Activated naive CD4-positive, alpha-beta T cell treated with anti-CD3 and anti-CD28 coated beads for 36 hours (primary cell): ENCODE measurements around the gene MAF. TPM values are rescaled to one million over a fixed set of nuclear protein-coding genes. Genes with fewer than 3 reads are reported as not detected.

Source experiments
- CTCF ChIA-PET: fragments of 350-600 bp; sonication (Branson Sonifier 250); formaldehyde crosslinking; loops from one replicate; lab custom pipeline; 2021; ENCODE audit warnings: antibody characterized with exemption; lab: Charles Lee
- DNase-seq: peaks from one replicate; pipeline ENCODE4 v3.0.0-alpha.2; 2020
- H3K27ac Mint-ChIP-seq: one replicate; pipeline ENCODE4 v1.8.0; 2021; ENCODE audit warnings: mild to moderate bottlenecking, mixed read lengths
- H3K27me3 Mint-ChIP-seq: one replicate; pipeline ENCODE4 v1.8.0; 2021; ENCODE audit warnings: low read depth, mixed read lengths
- H3K36me3 Mint-ChIP-seq: one replicate; pipeline ENCODE4 v1.8.0; 2021; ENCODE audit warnings: low read depth, mixed read lengths
- H3K4me1 Mint-ChIP-seq: one replicate; pipeline ENCODE4 v1.8.0; 2021; ENCODE audit warnings: low read depth, mixed read lengths
- H3K4me3 Mint-ChIP-seq: one replicate; pipeline ENCODE4 v1.8.0; 2021; ENCODE audit warnings: mild to moderate bottlenecking, moderate library complexity, mixed read lengths
- H3K9me3 Mint-ChIP-seq: one replicate; pipeline ENCODE4 v1.8.0; 2021; ENCODE audit warnings: mixed read lengths
- intact Hi-C: fragments of 100-400 bp; cut with micrococcal nuclease; formaldehyde crosslinking; loops from one replicate; pipeline ENCODE4 v1.15.1; 2023
- total RNA-seq, 2 experiments: library from RNA; stranded (reverse); gene quantifications; one replicate each; pipeline ENCODE4 v1.2.3, GENCODE V29; 2021

Gene MAF
- total RNA-seq, 2 experiments from 2014 or later: 6.0 to 6.6 TPM

- Mint-ChIP-seq H3K27me3 (peaks cover 2% of the 10 kb centered on the region), H3K9me3 (no peaks in the 10 kb centered on the region), H3K36me3 (no peaks in the 10 kb centered on the region), H3K4me3 (no peak overlapping the region), H3K4me1 (peaks cover 10% of the 10 kb centered on the region), H3K27ac (no peak overlapping the region)
- no peak for DNase-seq
- intact Hi-C loops: loop anchor here (5.0 kb wide), 2 partner anchors 143 to 213 kb away; no protein-coding TSS in a partner anchor
- CTCF ChIA-PET: no interaction called here
Observed at GRCh38 chr16:79628988-79629387, 28.5 kb upstream of the MAF start.

GRCh38 chr16:79628501-79628975, 28.0 kb upstream of the MAF start:
- intact Hi-C loops: loop anchor here (5.0 kb wide), 2 partner anchors 144 to 214 kb away; no protein-coding TSS in a partner anchor
- Mint-ChIP-seq H3K4me3 (no peak overlapping the region), H3K27ac (no peak overlapping the region), H3K9me3 (no peaks in the 10 kb centered on the region), H3K4me1 (peaks cover 10% of the 10 kb centered on the region), H3K36me3 (no peaks in the 10 kb centered on the region), H3K27me3 (peaks cover 5% of the 10 kb centered on the region)
- CTCF ChIA-PET: interaction anchor here (0.5 kb wide), 1 partner anchor 234 kb away, joined by 3 read pairs; no protein-coding TSS in a partner anchor
- peak; percentile 65 for DNase-seq

GRCh38 chr16:79627092-79627491, 26.6 kb upstream of the MAF start:
- Mint-ChIP-seq H3K4me3 (no peak overlapping the region), H3K36me3 (no peaks in the 10 kb centered on the region), H3K4me1 (peaks cover 10% of the 10 kb centered on the region), H3K27me3 (peaks cover 7% of the 10 kb centered on the region), H3K27ac (no peak overlapping the region), H3K9me3 (no peaks in the 10 kb centered on the region)
- DNase-seq: no peak
- intact Hi-C loops: loop anchor here (5.0 kb wide), 2 partner anchors 145 to 215 kb away; no protein-coding TSS in a partner anchor
- CTCF ChIA-PET: no interaction called here

- CTCF ChIA-PET: no interaction called here
- no peak overlapping the region for H3K27ac Mint-ChIP-seq
- intact Hi-C loops: loop anchor here (5.0 kb wide), 2 partner anchors 147 to 217 kb away; no protein-coding TSS in a partner anchor
- no peaks in the 10 kb centered on the region for H3K9me3 Mint-ChIP-seq
- H3K36me3 Mint-ChIP-seq: no peaks in the 10 kb centered on the region
- H3K4me3 Mint-ChIP-seq: no peak overlapping the region
- no peak for DNase-seq
- peaks cover 8% of the 10 kb centered on the region for H3K27me3 Mint-ChIP-seq
- peaks cover 10% of the 10 kb centered on the region for H3K4me1 Mint-ChIP-seq
Observed at GRCh38 chr16:79625738-79626137, 25.2 kb upstream of the MAF start.

GRCh38 chr16:79623824-79624223, 23.3 kb upstream of the MAF start:
- intact Hi-C loops: no loop called here
- peaks cover 8% of the 10 kb centered on the region for H3K27me3 Mint-ChIP-seq
- no peak overlapping the region for H3K27ac Mint-ChIP-seq
- H3K4me3 Mint-ChIP-seq: no peak overlapping the region
- CTCF ChIA-PET: interaction anchor here (0.7 kb wide), 2 partner anchors 241 to 1120 kb away, joined by 3 to 4 read pairs; no protein-coding TSS in a partner anchor
- H3K36me3 Mint-ChIP-seq: no peaks in the 10 kb centered on the region
- H3K9me3 Mint-ChIP-seq: no peaks in the 10 kb centered on the region
- DNase-seq: no peak
- H3K4me1 Mint-ChIP-seq: peaks cover 10% of the 10 kb centered on the region

GRCh38 chr16:79623062-79623461, 22.5 kb upstream of the MAF start:
- no peak overlapping the region for H3K4me3 Mint-ChIP-seq
- H3K27me3 Mint-ChIP-seq: peaks cover 8% of the 10 kb centered on the region
- no peaks in the 10 kb centered on the region for H3K9me3 Mint-ChIP-seq
- CTCF ChIA-PET: no interaction called here
- peaks cover 10% of the 10 kb centered on the region for H3K4me1 Mint-ChIP-seq
- intact Hi-C loops: no loop called here
- no peaks in the 10 kb centered on the region for H3K36me3 Mint-ChIP-seq
- no peak overlapping the region for H3K27ac Mint-ChIP-seq
- no peak for DNase-seq

GRCh38 chr16:79621027-79621426, 20.5 kb upstream of the MAF start:
- H3K4me3 Mint-ChIP-seq: no peak overlapping the region
- peaks cover 14% of the 10 kb centered on the region for H3K4me1 Mint-ChIP-seq
- CTCF ChIA-PET: no interaction called here
- H3K36me3 Mint-ChIP-seq: no peaks in the 10 kb centered on the region
- peaks cover 6% of the 10 kb centered on the region for H3K27me3 Mint-ChIP-seq
- H3K9me3 Mint-ChIP-seq: no peaks in the 10 kb centered on the region
- H3K27ac Mint-ChIP-seq: no peak overlapping the region
- intact Hi-C loops: no loop called here
- no peak for DNase-seq

GRCh38 chr16:79618692-79619050, 18.1 kb upstream of the MAF start:
- Mint-ChIP-seq H3K4me3 (no peak overlapping the region), H3K27me3 (peaks cover 4% of the 10 kb centered on the region), H3K9me3 (no peaks in the 10 kb centered on the region), H3K4me1 (peaks cover 14% of the 10 kb centered on the region), H3K36me3 (no peaks in the 10 kb centered on the region), H3K27ac (no peak overlapping the region)
- peak; percentile 14 for DNase-seq
- CTCF ChIA-PET: no interaction called here
- intact Hi-C loops: no loop called here

GRCh38 chr16:79618041-79618691, 17.6 kb upstream of the MAF start:
- Mint-ChIP-seq H3K9me3 (no peaks in the 10 kb centered on the region), H3K27ac (no peak overlapping the region), H3K4me3 (no peak overlapping the region), H3K36me3 (no peaks in the 10 kb centered on the region), H3K27me3 (peaks cover 3% of the 10 kb centered on the region), H3K4me1 (peaks cover 15% of the 10 kb centered on the region)
- CTCF ChIA-PET: interaction anchor here (0.6 kb wide), 1 partner anchor 16 kb away, joined by 3 read pairs; no protein-coding TSS in a partner anchor
- DNase-seq: no peak
- intact Hi-C loops: no loop called here

GRCh38 chr16:79613009-79613408, 12.5 kb upstream of the MAF start:
- intact Hi-C loops: no loop called here
- H3K36me3 Mint-ChIP-seq: no peaks in the 10 kb centered on the region
- H3K27me3 Mint-ChIP-seq: peaks cover 9% of the 10 kb centered on the region
- peaks cover 10% of the 10 kb centered on the region for H3K4me1 Mint-ChIP-seq
- no peak for DNase-seq
- no peaks in the 10 kb centered on the region for H3K9me3 Mint-ChIP-seq
- no peak overlapping the region for H3K27ac Mint-ChIP-seq
- CTCF ChIA-PET: interaction anchor here (0.7 kb wide), 1 partner anchor 11 kb away, joined by 4 read pairs; no protein-coding TSS in a partner anchor
- H3K4me3 Mint-ChIP-seq: no peak overlapping the region

GRCh38 chr16:79612207-79612606, 11.7 kb upstream of the MAF start:
- no peak for DNase-seq
- intact Hi-C loops: no loop called here
- Mint-ChIP-seq H3K4me1 (peaks cover 5% of the 10 kb centered on the region), H3K27me3 (peaks cover 15% of the 10 kb centered on the region), H3K4me3 (no peak overlapping the region), H3K9me3 (no peaks in the 10 kb centered on the region), H3K36me3 (no peaks in the 10 kb centered on the region), H3K27ac (no peak overlapping the region)
- CTCF ChIA-PET: interaction anchor here (0.6 kb wide), 1 partner anchor 1036 kb away, joined by 3 read pairs; no protein-coding TSS in a partner anchor

- no peaks in the 10 kb centered on the region for H3K36me3 Mint-ChIP-seq
- CTCF ChIA-PET: interaction anchor here (1.4 kb wide), 1 partner anchor 9 kb away, joined by 5 read pairs; no protein-coding TSS in a partner anchor
- peaks cover 5% of the 10 kb centered on the region for H3K4me1 Mint-ChIP-seq
- H3K27ac Mint-ChIP-seq: no peak overlapping the region
- H3K27me3 Mint-ChIP-seq: peaks cover 18% of the 10 kb centered on the region
- no peaks in the 10 kb centered on the region for H3K9me3 Mint-ChIP-seq
- intact Hi-C loops: no loop called here
- no peak overlapping the region for H3K4me3 Mint-ChIP-seq
- DNase-seq: no peak
Observed at GRCh38 chr16:79610771-79611170, 10.2 kb upstream of the MAF start.

- Mint-ChIP-seq H3K4me1 (peaks cover 7% of the 10 kb centered on the region), H3K27me3 (peaks cover 23% of the 10 kb centered on the region), H3K9me3 (no peaks in the 10 kb centered on the region), H3K27ac (no peak overlapping the region), H3K4me3 (no peak overlapping the region), H3K36me3 (no peaks in the 10 kb centered on the region)
- DNase-seq: no peak
- CTCF ChIA-PET: no interaction called here
- intact Hi-C loops: loop anchor here (10.0 kb wide), 1 partner anchor 455 kb away; no protein-coding TSS in a partner anchor
Observed at GRCh38 chr16:79609861-79610260, 9.3 kb upstream of the MAF start.
